Peyer's patch (tissue), 4 donors: ENCODE measurements around the gene TMEM17. TPM values are rescaled to one million over a fixed set of nuclear protein-coding genes. Genes with fewer than 3 reads are reported as not detected.
"Not testable (repeated sequence)": the region's sequence is repeated elsewhere in the genome, so short reads cannot be mapped to it uniquely, and the experiment has no call there.

Experiments used
- DNase-seq, 3 donors: peaks; one replicate each; pipeline ENCODE4 v3.0.0-alpha.2; 2017 to 2019
- H3K27ac ChIP-seq, 4 donors: fragments of 200-600 bp; sonication (generic); one replicate each; pipeline ENCODE4 v1.5.1; 2016 to 2019
- H3K27me3 ChIP-seq, 2 donors: fragments of 200-600 bp; sonication (generic); one replicate each; pipeline ENCODE4 v1.5.1; 2019
- H3K36me3 ChIP-seq, 3 donors: fragments of 200-600 bp; sonication (generic); one replicate each; pipeline ENCODE4 v1.5.1; 2016 to 2019
- H3K4me1 ChIP-seq, 4 donors: fragments of 200-600 bp; sonication (generic); one replicate each; pipeline ENCODE4 v1.5.1; 2016 to 2019
- H3K4me3 ChIP-seq, 4 donors: fragments of 200-600 bp; sonication (generic); 1 replicate in 3 of 4; 2 replicates in 1 of 4; pipeline ENCODE4 v1.5.1; 2016 to 2019; ENCODE audit warnings: mild to moderate bottlenecking in 1 of 4
- H3K9me3 ChIP-seq, 4 donors: fragments of 200-600 bp; sonication (generic); one replicate each; pipeline ENCODE4 v1.5.1; 2016 to 2019; ENCODE audit warnings: mild to moderate bottlenecking in 1 of 4
- POLR2A ChIP-seq, 2 donors: fragments of 450-650 bp; IDR thresholded peaks; one replicate each; pipeline ENCODE4 v1.5.1; 2017; ENCODE audit warnings: antibody characterized with exemption in 2 of 2, mild to moderate bottlenecking in 2 of 2, moderate library complexity in 2 of 2
- total RNA-seq, 4 donors: library from RNA; depleted of rRNA; stranded (reverse); fragments of >200 nt; gene quantifications; one replicate each; pipeline ENCODE4 v1.1.0, GENCODE V29; 2016
- TF ChIP-seq, protein P1 (sequence below), 6 experiments: fragments of 450-650 bp in 4 of 6; fragments of 200-600 bp in 2 of 6; sonication (generic) in 1 of 6; IDR thresholded peaks; one replicate each; pipeline ENCODE4 v1.5.1; 2017 to 2019; ENCODE audit warnings: antibody characterized with exemption in 6 of 6, mild to moderate bottlenecking in 3 of 6, moderate library complexity in 1 of 6

TMEM17 gene
- total RNA-seq, 4 donors from 2014 or later = 0.67 to 1.8 TPM; not detected in 2

DNA sequence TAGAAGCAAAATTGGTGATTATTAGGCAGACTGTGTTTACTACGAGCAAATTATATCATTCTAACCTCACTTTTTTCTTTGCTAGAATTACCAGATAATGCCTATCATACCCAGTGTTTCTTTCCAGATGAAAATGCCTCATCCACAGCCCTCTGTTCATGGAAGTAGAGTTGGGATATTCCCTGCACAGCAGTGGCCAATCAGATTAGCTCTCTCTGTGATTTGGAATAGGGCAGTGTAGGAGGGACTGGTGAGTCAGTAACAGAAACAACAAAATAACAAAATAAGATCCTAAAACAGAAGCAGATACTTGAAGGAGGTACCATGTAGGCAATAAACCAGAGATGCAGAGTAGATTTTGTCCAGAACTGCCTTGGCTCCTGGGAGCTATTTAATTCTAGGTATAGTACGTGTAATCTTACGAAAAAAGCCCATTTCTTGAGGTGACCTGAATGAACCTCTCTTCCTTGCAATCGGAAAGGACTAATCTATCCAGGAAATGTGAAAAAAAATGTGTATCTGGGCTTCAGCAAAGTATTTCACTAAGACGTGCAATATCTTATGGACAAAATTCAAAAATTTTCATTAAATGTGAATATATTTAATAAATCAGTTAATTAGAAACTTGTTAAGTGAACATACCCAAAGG, 18.4 kb upstream of the TMEM17 start:
- Histone ChIP-seq H3K27me3 (no peaks in the 10 kb centered on the region), H3K4me1 (no peaks in the 10 kb centered on the region), H3K4me3 (no peak overlapping the region), H3K27ac (no peak overlapping the region), H3K9me3 (no peaks in the 10 kb centered on the region), H3K36me3 (no peaks in the 10 kb centered on the region)
- no peak for TF ChIP-seq POLR2A (IDR thresholded peaks at IDR 0.05)
- no peak for DNase-seq

DNA sequence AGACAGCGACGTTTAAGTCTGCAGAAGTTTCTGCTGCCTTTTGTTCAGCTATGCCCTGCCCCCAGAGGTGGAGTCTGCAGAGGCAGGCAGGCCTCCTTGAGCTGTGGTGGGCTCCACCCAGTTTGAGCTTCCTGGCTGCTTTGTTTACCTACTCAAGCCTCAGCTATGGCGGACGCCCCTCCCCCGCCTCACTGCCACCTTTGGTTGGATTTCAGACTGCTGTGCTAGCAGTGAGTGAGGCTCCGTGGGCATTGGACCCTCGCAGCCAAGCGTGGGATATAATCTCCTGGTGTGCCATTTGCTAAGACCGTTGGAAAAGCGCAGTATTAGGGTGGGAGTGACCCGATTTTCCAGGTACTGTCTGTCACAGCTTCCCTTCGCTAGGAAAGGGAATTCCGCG, 15.1 kb upstream of the TMEM17 start:
- not testable (repeated sequence) for H3K4me3 ChIP-seq, DNase-seq, H3K9me3 ChIP-seq, H3K36me3 ChIP-seq, H3K27me3 ChIP-seq, H3K27ac ChIP-seq, H3K4me1 ChIP-seq

DNA sequence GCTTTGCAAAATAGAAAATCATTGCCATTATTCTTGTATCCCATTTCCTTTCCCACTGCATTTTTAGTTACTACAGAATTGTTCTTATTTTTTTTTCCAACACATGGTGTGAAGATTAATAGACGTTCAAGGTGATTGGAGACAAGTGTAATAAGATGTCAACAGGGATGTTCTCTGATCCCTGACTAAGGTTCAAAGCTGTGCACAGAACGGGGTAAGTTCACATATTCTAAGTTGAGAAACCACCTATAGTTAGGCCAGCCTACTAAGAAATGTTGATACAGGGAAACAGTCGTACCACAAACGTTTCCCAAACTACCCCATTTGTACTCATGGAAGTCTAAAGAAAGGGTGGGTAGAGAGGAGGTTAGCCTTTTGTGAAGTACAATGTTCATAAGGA, 6.4 kb upstream of the TMEM17 start:
- TF ChIP-seq, protein P1, sequence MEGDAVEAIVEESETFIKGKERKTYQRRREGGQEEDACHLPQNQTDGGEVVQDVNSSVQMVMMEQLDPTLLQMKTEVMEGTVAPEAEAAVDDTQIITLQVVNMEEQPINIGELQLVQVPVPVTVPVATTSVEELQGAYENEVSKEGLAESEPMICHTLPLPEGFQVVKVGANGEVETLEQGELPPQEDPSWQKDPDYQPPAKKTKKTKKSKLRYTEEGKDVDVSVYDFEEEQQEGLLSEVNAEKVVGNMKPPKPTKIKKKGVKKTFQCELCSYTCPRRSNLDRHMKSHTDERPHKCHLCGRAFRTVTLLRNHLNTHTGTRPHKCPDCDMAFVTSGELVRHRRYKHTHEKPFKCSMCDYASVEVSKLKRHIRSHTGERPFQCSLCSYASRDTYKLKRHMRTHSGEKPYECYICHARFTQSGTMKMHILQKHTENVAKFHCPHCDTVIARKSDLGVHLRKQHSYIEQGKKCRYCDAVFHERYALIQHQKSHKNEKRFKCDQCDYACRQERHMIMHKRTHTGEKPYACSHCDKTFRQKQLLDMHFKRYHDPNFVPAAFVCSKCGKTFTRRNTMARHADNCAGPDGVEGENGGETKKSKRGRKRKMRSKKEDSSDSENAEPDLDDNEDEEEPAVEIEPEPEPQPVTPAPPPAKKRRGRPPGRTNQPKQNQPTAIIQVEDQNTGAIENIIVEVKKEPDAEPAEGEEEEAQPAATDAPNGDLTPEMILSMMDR (IDR thresholded peaks at IDR 0.05) = no peak
- TF ChIP-seq POLR2A (IDR thresholded peaks at IDR 0.05) = no peak
- Histone ChIP-seq H3K27me3 (no peaks in the 10 kb centered on the region), H3K36me3 (no peaks in the 10 kb centered on the region), H3K4me1 (no peaks in the 10 kb centered on the region), H3K9me3 (no peaks in the 10 kb centered on the region), H3K27ac (no peak overlapping the region), H3K4me3 (no peak overlapping the region)
- no peak for DNase-seq

DNA sequence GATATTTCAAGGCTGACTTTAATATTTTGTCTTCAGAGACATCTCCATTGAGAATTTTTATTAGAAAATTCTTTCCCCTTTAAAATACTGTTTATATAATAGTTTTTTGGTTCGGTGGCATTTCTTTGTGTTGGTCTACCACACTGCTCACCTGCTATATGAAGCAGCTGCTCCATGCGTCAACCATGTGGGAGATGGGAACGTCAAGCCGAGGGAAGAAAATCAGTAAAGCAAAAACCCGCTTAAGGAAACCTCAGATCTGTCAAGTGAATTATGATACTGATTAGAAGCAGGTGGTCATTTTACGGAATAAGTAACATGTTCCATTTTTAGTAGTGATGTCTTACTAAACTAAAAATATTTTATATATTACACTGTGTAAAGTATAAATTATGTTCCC, 5.6 kb upstream of the TMEM17 start:
- no peak for DNase-seq
- Histone ChIP-seq H3K4me1 (peaks cover 0 to 3% (median under 1%) of the 10 kb centered on the region in 4 donors), H3K9me3 (no peaks in the 10 kb centered on the region), H3K27ac (no peak overlapping the region), H3K36me3 (no peaks in the 10 kb centered on the region), H3K27me3 (no peaks in the 10 kb centered on the region), H3K4me3 (no peak overlapping the region)
- TF ChIP-seq, protein P1 (IDR thresholded peaks at IDR 0.05) = no peak
- TF ChIP-seq POLR2A (IDR thresholded peaks at IDR 0.05) = no peak

DNA sequence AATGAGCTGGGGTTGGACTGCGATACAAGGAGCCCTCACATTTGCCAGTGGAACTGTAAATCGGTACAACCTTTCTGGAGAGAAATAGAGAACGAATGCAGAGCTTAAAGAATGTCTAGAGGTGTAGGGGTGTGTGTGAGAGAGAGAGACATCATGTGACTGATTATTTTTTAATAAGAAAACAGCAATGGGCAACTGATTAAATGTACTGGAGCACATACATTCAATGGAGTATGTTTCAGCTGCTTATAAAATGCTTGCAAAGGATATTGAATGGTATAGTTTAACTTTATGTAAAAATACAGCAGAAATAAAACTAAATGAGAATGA, 391 bp upstream of the TMEM17 start:
- no peak for DNase-seq

DNA sequence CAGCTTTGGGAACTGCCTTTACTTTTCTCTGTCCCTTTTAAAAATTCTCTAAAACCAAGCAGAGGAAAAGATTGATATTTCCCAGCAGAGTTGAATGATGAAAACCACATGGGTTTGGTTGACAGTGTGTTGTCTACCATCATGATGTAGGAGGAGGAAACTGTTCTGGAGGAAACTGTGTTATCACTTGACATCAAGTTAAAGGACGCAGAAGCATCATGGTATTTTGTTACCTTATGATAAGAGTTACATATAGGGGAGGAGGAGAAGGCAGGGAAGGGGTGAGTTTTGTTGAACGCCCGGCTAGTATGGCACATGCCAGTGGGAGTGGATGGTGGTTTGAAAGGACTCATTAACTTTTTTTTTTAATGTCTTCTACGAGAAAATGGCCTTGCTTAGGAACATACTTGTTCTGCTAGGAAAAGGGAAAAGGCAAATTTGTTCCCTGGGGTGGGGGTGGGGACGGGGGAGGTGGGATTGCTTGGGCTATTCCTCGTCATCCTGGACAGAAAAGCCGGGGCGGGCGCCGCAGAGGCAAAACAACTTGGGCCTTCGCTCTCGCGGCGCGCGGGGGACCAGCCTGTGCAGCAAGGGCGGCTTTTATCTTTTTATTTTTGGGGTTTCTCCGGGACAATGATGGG, 766 bp downstream of the TMEM17 start:
- no peak for DNase-seq
- Histone ChIP-seq H3K36me3 (no peaks in the 10 kb centered on the region), H3K4me1 (peaks cover 0 to 4% (median 1%) of the 10 kb centered on the region in 4 donors), H3K27ac (peak overlapping the region; percentile 67 to 86 (median 78)), H3K9me3 (no peaks in the 10 kb centered on the region), H3K4me3 (peak overlapping the region; percentile 58 to 77 (median 68)), H3K27me3 (no peaks in the 10 kb centered on the region)
- TF ChIP-seq, protein P1 (IDR thresholded peaks at IDR 0.05) = no peak
- no peak for TF ChIP-seq POLR2A (IDR thresholded peaks at IDR 0.05)

More for the DNA sequence above, 391 bp upstream of the TMEM17 start:
- peaks cover 0 to 4% (median 1%) of the 10 kb centered on the region in 4 donors for H3K4me1 ChIP-seq
- TF ChIP-seq POLR2A (IDR thresholded peaks at IDR 0.05) = no peak
- TF ChIP-seq, protein P1 (IDR thresholded peaks at IDR 0.05) = no peak
- H3K9me3 ChIP-seq = no peaks in the 10 kb centered on the region
- no peaks in the 10 kb centered on the region for H3K36me3 ChIP-seq
- H3K27me3 ChIP-seq = no peaks in the 10 kb centered on the region
- peak overlapping the region; percentile 58 to 77 (median 68) for H3K4me3 ChIP-seq
- H3K27ac ChIP-seq = peak overlapping the region; percentile 67 to 86 (median 78)
